ENCODE data around the gene TOMT.

TOMT gene

GRCh38 chr11:72081184-72081644, 24.5 kb upstream of the TOMT start:
- no peaks in the 10 kb centered on the region for H3K9me3 Mint-ChIP-seq
- DNase-seq (ENCODE audit: low spot score in 2 of 2), result no peak
- no peak for ATAC-seq
- peak overlapping the region; percentile 98 for H3K4me3 Mint-ChIP-seq
- peaks cover 49% of the 10 kb centered on the region for H3K4me1 Mint-ChIP-seq
- H3K27ac Mint-ChIP-seq, result peak overlapping the region; percentile 97
- peaks cover 19% of the 10 kb centered on the region for H3K36me3 Mint-ChIP-seq

GRCh38 chr11:72081821-72082453, 23.8 kb upstream of the TOMT start:
- peak overlapping the region; percentile 97 for H3K27ac Mint-ChIP-seq

GRCh38 chr11:72083414-72083813, 22.3 kb upstream of the TOMT start:
- Mint-ChIP-seq H3K4me3 (no peak overlapping the region), H3K9me3 (no peaks in the 10 kb centered on the region), H3K36me3 (peaks cover 15% of the 10 kb centered on the region), H3K4me1 (peaks cover 42% of the 10 kb centered on the region), H3K27ac (no peak overlapping the region)
- DNase-seq (ENCODE audit: low spot score in 2 of 2) (no peak), ATAC-seq (no peak)

More at GRCh38 chr11:72081821-72082453, 23.8 kb upstream of the TOMT start:
- Mint-ChIP-seq H3K4me3 (peak overlapping the region; percentile 98), H3K9me3 (no peaks in the 10 kb centered on the region), H3K36me3 (peaks cover 15% of the 10 kb centered on the region), H3K4me1 (peaks cover 47% of the 10 kb centered on the region)
- ATAC-seq, result no peak
- no peak for DNase-seq (ENCODE audit: low spot score in 2 of 2)

GRCh38 chr11:72084076-72084475, 21.6 kb upstream of the TOMT start:
- no peak for DNase-seq (ENCODE audit: low spot score in 2 of 2)
- no peak overlapping the region for H3K27ac Mint-ChIP-seq
- no peaks in the 10 kb centered on the region for H3K9me3 Mint-ChIP-seq

GRCh38 chr11:72084965-72085364, 20.8 kb upstream of the TOMT start:
- DNase-seq (ENCODE audit: low spot score in 2 of 2), result no peak
- no peak overlapping the region for H3K4me3 Mint-ChIP-seq
- H3K27ac Mint-ChIP-seq, result no peak overlapping the region
- H3K36me3 Mint-ChIP-seq, result peaks cover 11% of the 10 kb centered on the region
- ATAC-seq, result no peak
- H3K4me1 Mint-ChIP-seq, result peaks cover 36% of the 10 kb centered on the region
- H3K9me3 Mint-ChIP-seq, result no peaks in the 10 kb centered on the region

More at GRCh38 chr11:72084076-72084475, 21.6 kb upstream of the TOMT start:
- ATAC-seq, result no peak
- Mint-ChIP-seq H3K4me1 (peaks cover 36% of the 10 kb centered on the region), H3K4me3 (no peak overlapping the region), H3K36me3 (peaks cover 15% of the 10 kb centered on the region)

GRCh38 chr11:72085621-72086351, 19.9 kb upstream of the TOMT start:
- peaks cover 2% of the 10 kb centered on the region for H3K36me3 Mint-ChIP-seq
- H3K27ac Mint-ChIP-seq, result peak overlapping the region; percentile 78
- peaks cover 28% of the 10 kb centered on the region for H3K4me1 Mint-ChIP-seq
- ATAC-seq (peak; percentile 65), DNase-seq (ENCODE audit: low spot score in 2 of 2) (no peak)
- no peaks in the 10 kb centered on the region for H3K9me3 Mint-ChIP-seq
- H3K4me3 Mint-ChIP-seq, result peak overlapping the region; percentile 14

- Mint-ChIP-seq H3K4me3 (no peak overlapping the region), H3K9me3 (no peaks in the 10 kb centered on the region), H3K27ac (peak overlapping the region; percentile 8), H3K36me3 (peaks cover 6% of the 10 kb centered on the region), H3K4me1 (peaks cover 20% of the 10 kb centered on the region)
- ATAC-seq, result peak; percentile 58
- DNase-seq (ENCODE audit: low spot score in 2 of 2), result no peak
Observed at GRCh38 chr11:72088076-72088808, 17.5 kb upstream of the TOMT start.

GRCh38 chr11:72091292-72091691, 14.4 kb upstream of the TOMT start:
- Mint-ChIP-seq H3K36me3 (peaks cover 22% of the 10 kb centered on the region), H3K27ac (peak overlapping the region; percentile 70), H3K4me1 (peaks cover 11% of the 10 kb centered on the region), H3K4me3 (no peak overlapping the region), H3K9me3 (no peaks in the 10 kb centered on the region)
- DNase-seq (ENCODE audit: low spot score in 2 of 2) (peak; percentile 35 to 75), ATAC-seq (peak; percentile 82)

- no peak overlapping the region for H3K4me3 Mint-ChIP-seq
- DNase-seq (ENCODE audit: low spot score in 2 of 2) (no peak), ATAC-seq (no peak)
- H3K4me1 Mint-ChIP-seq, result peaks cover 30% of the 10 kb centered on the region
- H3K27ac Mint-ChIP-seq, result peak overlapping the region; percentile 95
- peaks cover 50% of the 10 kb centered on the region for H3K36me3 Mint-ChIP-seq
- no peaks in the 10 kb centered on the region for H3K9me3 Mint-ChIP-seq
Observed at GRCh38 chr11:72098741-72099140, 7.0 kb upstream of the TOMT start.

GRCh38 chr11:72100009-72100408, 5.7 kb upstream of the TOMT start:
- Mint-ChIP-seq H3K4me3 (no peak overlapping the region), H3K4me1 (peaks cover 38% of the 10 kb centered on the region), H3K36me3 (peaks cover 49% of the 10 kb centered on the region), H3K9me3 (no peaks in the 10 kb centered on the region), H3K27ac (peak overlapping the region; percentile 95)
- ATAC-seq (no peak), DNase-seq (ENCODE audit: low spot score in 2 of 2) (no peak)

- H3K4me3 Mint-ChIP-seq, result no peak overlapping the region
- ATAC-seq (no peak), DNase-seq (ENCODE audit: low spot score in 2 of 2) (no peak)
- H3K27ac Mint-ChIP-seq, result peak overlapping the region; percentile 95
- peaks cover 44% of the 10 kb centered on the region for H3K36me3 Mint-ChIP-seq
- no peaks in the 10 kb centered on the region for H3K9me3 Mint-ChIP-seq
- H3K4me1 Mint-ChIP-seq, result peaks cover 38% of the 10 kb centered on the region
Observed at GRCh38 chr11:72100462-72100861, 5.3 kb upstream of the TOMT start.

- Mint-ChIP-seq H3K9me3 (no peaks in the 10 kb centered on the region), H3K4me3 (peak overlapping the region; percentile 84), H3K36me3 (peaks cover 33% of the 10 kb centered on the region), H3K4me1 (peaks cover 38% of the 10 kb centered on the region), H3K27ac (peak overlapping the region; percentile 95)
- ATAC-seq, result no peak
- DNase-seq (ENCODE audit: low spot score in 2 of 2), result no peak
Observed at GRCh38 chr11:72102162-72102561, 3.6 kb upstream of the TOMT start.

GRCh38 chr11:72102631-72102945, 3.1 kb upstream of the TOMT start:
- H3K36me3 Mint-ChIP-seq, result peaks cover 29% of the 10 kb centered on the region
- peak overlapping the region; percentile 95 for H3K27ac Mint-ChIP-seq
- H3K4me1 Mint-ChIP-seq, result peaks cover 38% of the 10 kb centered on the region
- peak; percentile 33 for ATAC-seq
- no peaks in the 10 kb centered on the region for H3K9me3 Mint-ChIP-seq
- DNase-seq (ENCODE audit: low spot score in 2 of 2), result no peak
- H3K4me3 Mint-ChIP-seq, result peak overlapping the region; percentile 84

- ATAC-seq (peak; percentile 96), DNase-seq (ENCODE audit: low spot score in 2 of 2) (peak; percentile 88 to 99)
- peaks cover 38% of the 10 kb centered on the region for H3K4me1 Mint-ChIP-seq
- peaks cover 23% of the 10 kb centered on the region for H3K36me3 Mint-ChIP-seq
- H3K4me3 Mint-ChIP-seq, result peak within 1 kb of the TSS; percentile 84
- H3K9me3 Mint-ChIP-seq, result no peaks in the 10 kb centered on the region
- peak within 1 kb of the TSS; percentile 95 for H3K27ac Mint-ChIP-seq
Observed at GRCh38 chr11:72102946-72103753, 2.6 kb upstream of the TOMT start, which contains the start of gene LAMTOR1. LAMTOR1 (minus strand) TSS chr11:72103297; CDS start chr11:72103224, 73 bp downstream.

GRCh38 chr11:72103754-72104167, 2.0 kb upstream of the TOMT start:
- no peak for ATAC-seq
- Mint-ChIP-seq H3K9me3 (no peaks in the 10 kb centered on the region), H3K4me1 (peaks cover 38% of the 10 kb centered on the region), H3K27ac (peak overlapping the region; percentile 95), H3K36me3 (peaks cover 19% of the 10 kb centered on the region), H3K4me3 (peak overlapping the region; percentile 84)
- DNase-seq (ENCODE audit: low spot score in 2 of 2), result no peak
